GM03348 (cell line): ENCODE results near the gene SLC16A12.
A peak's percentile ranks its signal among the peaks of the same experiment; 100 is the strongest.
"Not testable (repeated sequence)": the region's sequence is repeated elsewhere in the genome, so short reads cannot be mapped to it uniquely, and the experiment has no call there.

Experiments used
- DNase-seq: peaks from one replicate; pipeline ENCODE4 v3.0.0; 2012; ENCODE audit warnings: low spot score

The SLC16A12 gene

DNA sequence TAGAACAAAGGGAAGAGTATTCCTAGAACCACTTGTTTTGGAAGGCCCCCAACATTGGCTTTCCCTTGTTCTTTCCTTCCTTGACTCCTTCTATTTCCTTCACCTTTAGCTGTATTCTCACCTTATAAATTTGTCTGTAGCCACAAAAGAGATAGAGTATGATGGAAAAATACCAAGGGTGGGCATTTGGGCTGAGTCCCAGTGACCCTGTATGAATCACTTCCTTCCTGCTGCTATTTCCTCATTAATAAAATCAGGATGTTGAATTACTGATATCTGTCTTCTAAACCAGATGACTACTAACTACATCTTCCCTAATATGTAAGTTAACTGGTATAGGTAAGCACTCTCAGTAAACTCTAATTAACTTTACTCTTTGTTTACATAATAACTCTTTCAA lies 65.9 kb downstream of the SLC16A12 start:
- no peak for DNase-seq

- no peak for DNase-seq
These were observed 67.0 kb downstream of the SLC16A12 start for GRCh38 chr10:89468191-89468965.

- DNase-seq = peak; percentile 37
These were observed 68.8 kb downstream of the SLC16A12 start for GRCh38 chr10:89466599-89467035.

DNA sequence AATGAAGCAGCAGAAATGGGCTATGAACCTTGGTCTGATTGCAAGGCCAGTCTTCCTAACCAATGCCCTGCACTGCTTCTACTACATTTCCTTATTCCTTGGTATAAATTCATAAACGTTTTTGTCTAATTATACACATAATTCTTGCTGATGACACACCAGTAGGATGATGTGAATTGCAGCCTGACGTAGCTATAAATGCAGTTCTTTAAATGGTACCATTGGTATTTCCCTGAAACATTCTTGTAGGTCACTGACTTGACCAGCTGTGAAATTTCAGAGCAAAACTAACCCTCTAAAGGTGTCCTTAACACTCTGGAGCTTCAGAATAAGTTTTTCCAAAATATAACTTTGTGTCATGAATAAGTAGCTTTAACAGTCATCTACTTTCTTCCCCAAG lies 70.2 kb downstream of the SLC16A12 start:
- no peak for DNase-seq

GRCh38 chr10:89463846-89464537 lies 71.4 kb downstream of the SLC16A12 start:
- DNase-seq = no peak

DNA sequence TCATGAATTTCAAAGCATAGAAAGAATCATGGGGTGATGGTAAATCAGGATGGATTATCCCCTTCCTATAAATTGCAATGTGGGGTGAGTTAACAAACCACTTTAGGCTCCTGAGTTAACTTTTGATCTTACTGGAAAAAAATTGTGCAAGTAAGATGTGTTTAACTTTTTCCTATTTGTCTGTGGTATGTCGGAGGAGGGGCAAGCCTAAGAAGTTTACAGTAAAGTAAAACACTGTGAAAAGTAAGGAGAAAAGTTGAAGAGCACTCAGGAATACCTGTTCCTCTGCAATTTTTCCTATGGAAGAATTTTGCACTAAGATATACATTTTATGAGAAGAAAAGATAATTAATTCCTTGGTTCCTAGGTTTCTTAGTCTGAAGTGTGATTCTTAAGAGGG lies 76.6 kb downstream of the SLC16A12 start:
- no peak for DNase-seq

GRCh38 chr10:89458291-89458690 lies 77.1 kb downstream of the SLC16A12 start:
- DNase-seq = peak; percentile 61

GRCh38 chr10:89454561-89455347 lies 80.6 kb downstream of the SLC16A12 start:
- no peak for DNase-seq

DNA sequence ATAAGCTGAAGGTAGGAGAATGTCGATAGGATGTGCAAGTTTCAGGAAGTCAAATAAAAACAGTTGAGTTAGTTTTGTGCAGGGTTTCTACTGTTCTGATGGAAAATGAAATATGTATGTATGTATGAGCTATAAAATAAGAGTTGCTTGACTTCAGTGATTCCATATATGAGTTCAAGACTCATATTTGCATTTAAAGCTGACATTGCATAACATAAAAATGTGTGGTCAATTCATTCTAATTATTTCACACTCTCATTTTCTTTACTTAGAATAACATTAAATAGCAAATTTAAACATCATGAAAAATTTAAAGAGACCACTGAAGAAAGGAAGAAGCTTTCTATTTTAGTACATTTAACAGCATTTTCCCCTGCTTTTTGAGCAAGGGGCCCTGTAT lies 83.2 kb downstream of the SLC16A12 start:
- DNase-seq = no peak

GRCh38 chr10:89450901-89451300 lies 84.5 kb downstream of the SLC16A12 start:
- DNase-seq = no peak

DNA sequence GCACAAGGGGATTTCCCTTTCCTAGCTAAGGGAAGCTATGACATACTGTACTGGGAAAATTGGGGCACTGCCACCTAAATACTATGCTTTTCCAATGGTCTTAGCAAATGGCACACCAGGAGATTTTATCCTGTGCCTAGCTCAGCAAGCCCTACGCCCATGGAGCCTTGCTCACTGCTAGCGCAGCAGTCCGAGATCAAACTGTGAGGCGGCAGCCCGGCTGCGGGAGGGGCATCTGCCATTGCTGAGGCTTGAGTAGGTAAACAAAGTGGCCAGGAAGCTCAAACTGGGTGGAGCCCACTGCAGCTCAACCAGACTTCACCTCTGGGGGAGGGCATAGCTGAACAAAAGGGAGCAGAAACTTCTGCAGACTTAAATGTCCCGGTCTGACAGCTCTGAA lies 90.6 kb downstream of the SLC16A12 start:
- DNase-seq = not testable (repeated sequence)

DNA sequence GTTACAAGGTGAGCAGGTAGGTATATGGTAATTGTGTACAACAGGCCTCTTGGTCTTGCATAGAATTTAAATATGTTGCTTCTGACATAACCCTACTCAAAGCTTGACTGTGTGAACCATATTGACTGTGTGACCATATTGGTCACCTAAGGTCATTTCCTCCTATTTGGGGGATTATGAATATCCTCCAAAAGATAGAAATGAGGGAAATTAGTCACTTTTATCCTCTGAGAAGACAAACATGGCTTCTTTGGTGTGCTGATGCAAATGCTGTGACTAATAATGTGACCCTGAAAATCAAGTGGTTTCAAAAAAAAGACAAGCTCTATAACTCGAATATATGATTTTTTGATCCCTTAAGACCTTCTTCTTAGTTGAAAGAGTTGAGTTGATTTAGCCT lies 93.1 kb downstream of the SLC16A12 start:
- DNase-seq = no peak

DNA sequence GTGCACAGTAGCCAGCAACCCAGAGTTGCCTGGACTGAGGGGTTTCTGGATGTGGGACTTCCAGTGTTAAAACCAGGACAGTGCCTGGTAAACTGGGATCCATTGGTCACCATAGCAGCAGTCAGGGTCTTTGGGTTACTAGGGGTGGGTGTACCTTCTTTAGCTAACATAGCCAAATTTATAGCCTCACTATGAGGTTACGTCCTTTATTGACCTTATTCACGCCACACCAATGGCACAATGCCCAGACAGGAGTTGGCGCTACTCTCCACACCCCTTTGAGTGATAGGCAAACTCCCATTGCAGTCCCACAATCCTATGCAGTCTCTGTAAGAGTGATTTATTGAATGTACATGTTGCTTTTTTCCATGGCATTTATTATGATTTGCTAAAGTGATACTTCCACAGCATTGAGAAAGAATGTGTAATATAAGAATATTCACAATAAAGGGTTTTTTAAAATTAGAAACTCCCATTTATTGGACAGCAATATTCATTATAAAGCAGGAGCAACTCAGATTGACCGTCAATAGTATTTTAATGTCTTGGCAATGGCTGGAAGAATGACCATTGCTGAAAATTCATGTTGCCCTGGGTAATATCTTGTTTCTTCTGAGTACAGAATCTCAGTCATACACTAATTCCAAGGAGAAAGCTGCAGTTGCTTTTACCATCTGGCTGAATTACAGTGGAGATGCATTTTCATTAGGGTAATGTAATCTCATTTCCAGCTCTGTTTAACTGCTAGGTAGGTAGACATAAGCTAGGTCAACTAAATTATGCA lies 95.0 kb downstream of the SLC16A12 start:
- no peak for DNase-seq

GRCh38 chr10:89438525-89438924 lies 96.9 kb downstream of the SLC16A12 start:
- DNase-seq = no peak

- DNase-seq = peak; percentile 12
These were observed 103.4 kb downstream of the SLC16A12 start for GRCh38 chr10:89431977-89432376.

GRCh38 chr10:89428877-89429276 lies 106.5 kb downstream of the SLC16A12 start:
- DNase-seq = no peak

DNA sequence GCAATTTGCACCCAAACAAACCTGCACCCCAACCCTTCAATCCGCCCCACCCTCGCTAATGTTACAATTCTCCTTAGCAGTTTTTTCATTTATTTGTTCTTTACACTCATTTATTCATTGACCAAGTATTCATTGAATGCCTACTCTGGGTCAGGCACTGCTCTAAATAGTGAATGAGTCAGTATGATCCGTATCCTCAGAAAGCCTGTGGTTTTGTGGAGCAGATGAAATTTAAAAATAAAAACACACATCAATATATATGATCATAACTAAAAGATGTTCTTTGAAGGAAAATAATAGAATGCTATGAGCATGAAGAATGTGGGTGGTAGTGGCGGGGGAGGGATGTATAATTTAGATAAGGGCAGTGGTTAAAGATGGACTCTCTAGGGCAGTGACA lies 107.8 kb downstream of the SLC16A12 start:
- peak; percentile 72 for DNase-seq

DNA sequence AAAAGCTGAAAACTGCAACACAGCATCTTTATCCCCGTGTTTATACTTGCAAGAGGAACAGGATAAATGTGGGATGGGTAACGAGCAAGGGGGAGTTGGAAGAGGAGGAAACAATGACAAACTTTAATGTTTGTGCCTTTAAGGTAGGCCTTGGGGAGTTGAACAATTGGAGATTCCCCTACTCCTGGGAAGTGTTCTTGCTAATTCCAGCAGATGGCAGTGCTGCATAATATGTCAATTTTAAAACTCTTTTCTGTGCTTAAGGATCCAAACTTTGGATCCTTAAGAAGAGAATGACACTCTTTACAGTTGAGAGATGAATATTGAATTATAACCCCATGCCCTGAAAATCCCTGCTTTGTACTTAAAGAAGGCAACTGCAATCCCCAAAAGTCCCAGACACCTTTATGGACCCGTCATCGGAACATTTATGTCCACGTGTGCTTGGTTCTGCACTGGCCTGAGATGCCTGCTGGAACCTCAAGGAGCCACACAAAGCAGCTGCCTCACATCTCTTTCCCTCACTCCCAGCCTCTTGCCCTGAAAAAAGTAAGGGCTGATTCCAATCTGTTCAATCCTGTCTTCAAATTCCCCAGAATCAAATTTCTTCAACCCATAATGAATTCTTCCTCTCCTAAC lies 109.0 kb downstream of the SLC16A12 start:
- DNase-seq = peak; percentile 71

- no peak for DNase-seq
These were observed 110.4 kb downstream of the SLC16A12 start for GRCh38 chr10:89425000-89425399.

DNA sequence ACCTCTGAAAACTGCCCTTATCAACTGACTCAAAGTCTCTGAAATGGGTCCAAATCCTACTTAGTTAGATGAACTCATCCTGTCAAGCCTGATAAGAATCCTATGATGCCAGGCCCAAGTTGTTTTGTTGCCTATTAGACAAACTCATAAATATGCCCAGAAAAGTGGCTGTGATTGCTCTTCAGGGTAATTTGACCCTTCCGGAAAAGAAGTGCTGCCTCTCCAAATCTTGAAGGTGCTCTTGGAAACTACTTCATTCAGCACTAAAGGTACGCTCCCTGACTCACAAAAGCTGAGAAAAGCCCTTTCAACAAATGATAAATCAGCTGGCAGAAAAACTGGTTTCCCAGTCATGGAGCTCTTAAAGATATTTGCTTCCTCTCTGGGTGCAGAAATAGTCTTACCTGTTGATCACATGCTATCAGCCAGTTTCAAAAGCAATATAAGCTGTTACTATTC lies 114.3 kb downstream of the SLC16A12 start:
- no peak for DNase-seq

DNA sequence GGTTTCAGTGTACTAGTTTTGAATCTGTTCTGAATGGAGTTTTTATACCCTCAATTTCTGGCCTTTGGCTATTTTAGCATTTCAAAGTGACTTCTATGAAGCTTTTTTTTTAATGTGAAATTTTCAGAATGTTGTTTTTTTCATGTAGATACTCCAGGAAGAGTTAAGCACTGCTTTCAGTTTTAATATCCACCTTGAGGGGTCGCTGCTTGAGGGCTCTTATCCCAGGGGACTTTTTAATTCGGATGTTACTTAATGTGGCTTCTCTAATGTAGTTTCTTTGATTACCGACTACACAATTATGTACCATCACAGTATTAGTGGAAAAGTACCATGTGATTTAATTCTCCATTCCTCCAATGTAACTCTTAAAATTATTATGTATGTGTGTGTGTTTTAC lies 115.8 kb downstream of the SLC16A12 start:
- DNase-seq = no peak
